H1 (cell line): Measurements from ENCODE around the gene CELSR1. TPM values are rescaled to one million over a fixed set of nuclear protein-coding genes. Genes with fewer than 3 reads are reported as not detected.

Experiments
- CHD2 ChIP-seq: IDR thresholded peaks from 2 replicates; pipeline ENCODE4 v1.6.1; 2012; ENCODE audit warnings: low read length, improper control_type of control experiment
- CREB1 ChIP-seq: IDR thresholded peaks from 2 replicates; pipeline ENCODE4 v1.6.1; 2012; ENCODE audit warnings: inconsistent platforms
- KDM4A ChIP-seq: IDR thresholded peaks from one replicate; pipeline ENCODE4 v1.7.1; 2012; ENCODE audit warnings: low read depth, mild to moderate bottlenecking, moderate library complexity, low read length, inconsistent platforms; ENCODE audit not compliant: severe bottlenecking
- MAFK ChIP-seq: IDR thresholded peaks from 2 replicates; pipeline ENCODE4 v1.6.1; 2012; ENCODE audit warnings: low read depth, mild to moderate bottlenecking, improper control_type of control experiment, low read length
- POLR2A ChIP-seq, 2 experiments: IDR thresholded peaks; 1 replicate in 1 of 2; 2 replicates in 1 of 2; pipeline ENCODE4 v1.6.1; 2011; ENCODE audit warnings: low read depth in 2 of 2, low read length in 2 of 2, mild to moderate bottlenecking in 2 of 2; ENCODE audit errors: control extremely low read depth in 1 of 2
- RAD21 ChIP-seq, 2 experiments: IDR thresholded peaks in 1 of 2; conservative IDR thresholded peaks in 1 of 2; 2 replicates each; pipeline ENCODE4 v1.6.1; 2011; ENCODE audit warnings: low read depth in 2 of 2, low read length in 2 of 2, improper control_type of control experiment in 1 of 2, inconsistent platforms in 1 of 2, mild to moderate bottlenecking in 1 of 2, moderate library complexity in 1 of 2
- SIN3A ChIP-seq, 2 experiments: IDR thresholded peaks in 1 of 2; conservative IDR thresholded peaks in 1 of 2; 2 replicates each; pipeline ENCODE4 v1.6.1; 2011 to 2012; ENCODE audit warnings: low read length in 2 of 2, improper control_type of control experiment in 1 of 2, low read depth in 1 of 2, mild to moderate bottlenecking in 1 of 2
- SIRT6 ChIP-seq: IDR thresholded peaks from one replicate; pipeline ENCODE4 v1.7.1; 2012; ENCODE audit warnings: low read length, inconsistent platforms
- TAF7 ChIP-seq: optimal IDR thresholded peaks from 2 replicates; pipeline ENCODE3; 2011; ENCODE audit warnings: low read depth, mild to moderate bottlenecking, inconsistent platforms, low read length, moderate library complexity, borderline replicate concordance
- TBP ChIP-seq: IDR thresholded peaks from 2 replicates; pipeline ENCODE4 v1.6.1; 2011; ENCODE audit warnings: low read depth, low read length, improper control_type of control experiment
- TEAD4 ChIP-seq: IDR thresholded peaks from 2 replicates; pipeline ENCODE4 v1.6.1; 2012; ENCODE audit warnings: low read depth, low read length, inconsistent platforms, mixed read lengths
- polyA plus RNA-seq, 7 experiments: library from polyadenylated mRNA; depleted of rRNA in 3 of 7; stranded (reverse) in 5 of 7; unstranded in 2 of 7; fragments of >200 nt in 5 of 7; fragments of 200-250 nt in 2 of 7; gene quantifications; 1 replicate in 5 of 7; 2 replicates in 1 of 7; 4 replicates in 1 of 7; pipeline versions ENCODE4 v1.2.1 to v1.2.3, GENCODE V29; 2011 to 2013; ENCODE audit warnings: missing spikeins in 2 of 7, mixed read lengths in 2 of 7
- total RNA-seq: library from RNA; stranded (reverse); fragmentation: NEBNext Ultra II Directional; extraction: Animal tissue kit (Norgen Biotek cat#: 25700); gene quantifications from 2 replicates; pipeline ENCODE4 v1.2.1, GENCODE V29; 2021
- TF ChIP-seq, protein P1 (sequence below): IDR thresholded peaks from 2 replicates; pipeline ENCODE4 v1.6.1; 2011; ENCODE audit warnings: low read length, improper control_type of control experiment
- TF ChIP-seq, protein P2 (sequence below), 3 experiments: IDR thresholded peaks; 1 replicate in 2 of 3; 2 replicates in 1 of 3; pipeline versions ENCODE4 v1.5.1 to v1.6.1; 2011; ENCODE audit warnings: low read length in 3 of 3, mild to moderate bottlenecking in 3 of 3, inconsistent platforms in 2 of 3, low read depth in 1 of 3, moderate library complexity in 1 of 3; ENCODE audit not compliant: insufficient read depth in 1 of 3; ENCODE audit errors: control extremely low read depth in 1 of 3

Gene CELSR1
- total and polyA plus RNA-seq, 2 of the 8 experiments (the other 6 are each of a cell fraction or from before 2014, with no cell fraction given): 9.0 to 12.4 TPM

DNA sequence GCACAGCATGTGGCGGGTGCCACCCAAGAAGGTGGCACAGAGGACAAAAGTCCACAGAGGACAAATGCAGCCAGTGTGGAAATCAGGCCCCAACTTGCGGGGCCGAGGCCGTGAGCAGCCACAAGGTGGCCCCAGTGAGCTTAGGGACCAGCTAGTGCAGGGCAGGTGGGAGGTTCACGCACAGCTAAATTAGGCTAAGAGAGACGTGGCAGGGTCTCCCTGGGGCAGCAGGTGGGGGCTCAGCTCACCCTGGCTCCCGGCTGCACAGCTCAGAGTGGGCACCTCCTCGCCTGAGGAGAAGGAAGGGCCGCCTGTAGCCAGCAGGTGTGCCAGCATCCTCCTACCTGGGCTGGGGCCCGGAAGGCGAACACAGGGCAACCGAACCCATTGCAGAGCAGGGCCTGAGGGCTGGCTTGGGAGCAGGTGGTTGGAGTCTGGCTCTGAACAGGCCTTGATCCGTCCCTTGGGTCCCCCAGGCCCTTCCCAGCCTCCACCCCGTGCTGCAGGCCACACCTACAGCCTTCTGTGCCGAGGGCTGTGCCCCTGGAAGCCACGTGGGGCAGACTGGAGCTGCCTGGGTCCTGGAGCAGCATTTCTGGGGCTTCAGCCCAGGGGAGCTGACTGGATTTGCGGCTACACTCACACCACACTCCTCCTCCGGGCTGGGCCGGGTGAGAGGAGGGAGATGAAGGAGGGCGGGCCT is 26.1 kb upstream of the CELSR1 start (continued):
- TF ChIP-seq RAD21 (IDR thresholded peaks at IDR 0.05 in 1 of 2, conservative IDR thresholded peaks at IDR 0.05 in 1 of 2; ENCODE audit: low read depth in 2 of 2, low read length in 2 of 2) (peak; percentile 68 to 74), MAFK (no peak), CHD2 (no peak; the same call in 1 of the 2 replicates), SIRT6 (no peak), KDM4A (no peak), SIN3A (conservative IDR thresholded peaks at IDR 0.05 in 1 of 2, IDR thresholded peaks at IDR 0.05 in 1 of 2; ENCODE audit: low read depth in 1 of 2, low read length in 2 of 2) (0 out of 4 replicates have a peak, but pooled peaks of 1 of the 2 experiments have one; percentile 27), CREB1 (peak; percentile 27; the same call in 1 of the 2 replicates), TEAD4 (0 out of 2 replicates have a peak, but pooled peaks have one; percentile 18), POLR2A (IDR thresholded peaks at IDR 0.05; ENCODE audit: control extremely low read depth in 1 of 2, low read depth in 2 of 2, low read length in 2 of 2) (peak in 1 of 2 experiments; percentile 22; a peak in 1 of 3 replicates), TBP (peak; percentile 44; the same call in 1 of the 2 replicates), TAF7 (peak; percentile 48)
- TF ChIP-seq, protein P1, sequence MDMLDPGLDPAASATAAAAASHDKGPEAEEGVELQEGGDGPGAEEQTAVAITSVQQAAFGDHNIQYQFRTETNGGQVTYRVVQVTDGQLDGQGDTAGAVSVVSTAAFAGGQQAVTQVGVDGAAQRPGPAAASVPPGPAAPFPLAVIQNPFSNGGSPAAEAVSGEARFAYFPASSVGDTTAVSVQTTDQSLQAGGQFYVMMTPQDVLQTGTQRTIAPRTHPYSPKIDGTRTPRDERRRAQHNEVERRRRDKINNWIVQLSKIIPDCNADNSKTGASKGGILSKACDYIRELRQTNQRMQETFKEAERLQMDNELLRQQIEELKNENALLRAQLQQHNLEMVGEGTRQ: peak; percentile 71
- TF ChIP-seq, protein P2, sequence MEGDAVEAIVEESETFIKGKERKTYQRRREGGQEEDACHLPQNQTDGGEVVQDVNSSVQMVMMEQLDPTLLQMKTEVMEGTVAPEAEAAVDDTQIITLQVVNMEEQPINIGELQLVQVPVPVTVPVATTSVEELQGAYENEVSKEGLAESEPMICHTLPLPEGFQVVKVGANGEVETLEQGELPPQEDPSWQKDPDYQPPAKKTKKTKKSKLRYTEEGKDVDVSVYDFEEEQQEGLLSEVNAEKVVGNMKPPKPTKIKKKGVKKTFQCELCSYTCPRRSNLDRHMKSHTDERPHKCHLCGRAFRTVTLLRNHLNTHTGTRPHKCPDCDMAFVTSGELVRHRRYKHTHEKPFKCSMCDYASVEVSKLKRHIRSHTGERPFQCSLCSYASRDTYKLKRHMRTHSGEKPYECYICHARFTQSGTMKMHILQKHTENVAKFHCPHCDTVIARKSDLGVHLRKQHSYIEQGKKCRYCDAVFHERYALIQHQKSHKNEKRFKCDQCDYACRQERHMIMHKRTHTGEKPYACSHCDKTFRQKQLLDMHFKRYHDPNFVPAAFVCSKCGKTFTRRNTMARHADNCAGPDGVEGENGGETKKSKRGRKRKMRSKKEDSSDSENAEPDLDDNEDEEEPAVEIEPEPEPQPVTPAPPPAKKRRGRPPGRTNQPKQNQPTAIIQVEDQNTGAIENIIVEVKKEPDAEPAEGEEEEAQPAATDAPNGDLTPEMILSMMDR (IDR thresholded peaks at IDR 0.05; ENCODE audit: control extremely low read depth in 1 of 3, insufficient read depth in 1 of 3, low read depth in 1 of 3, low read length in 3 of 3): peak; percentile 71 to 94 (median 86)
